ENCODE data around the gene HYI.

DNA sequence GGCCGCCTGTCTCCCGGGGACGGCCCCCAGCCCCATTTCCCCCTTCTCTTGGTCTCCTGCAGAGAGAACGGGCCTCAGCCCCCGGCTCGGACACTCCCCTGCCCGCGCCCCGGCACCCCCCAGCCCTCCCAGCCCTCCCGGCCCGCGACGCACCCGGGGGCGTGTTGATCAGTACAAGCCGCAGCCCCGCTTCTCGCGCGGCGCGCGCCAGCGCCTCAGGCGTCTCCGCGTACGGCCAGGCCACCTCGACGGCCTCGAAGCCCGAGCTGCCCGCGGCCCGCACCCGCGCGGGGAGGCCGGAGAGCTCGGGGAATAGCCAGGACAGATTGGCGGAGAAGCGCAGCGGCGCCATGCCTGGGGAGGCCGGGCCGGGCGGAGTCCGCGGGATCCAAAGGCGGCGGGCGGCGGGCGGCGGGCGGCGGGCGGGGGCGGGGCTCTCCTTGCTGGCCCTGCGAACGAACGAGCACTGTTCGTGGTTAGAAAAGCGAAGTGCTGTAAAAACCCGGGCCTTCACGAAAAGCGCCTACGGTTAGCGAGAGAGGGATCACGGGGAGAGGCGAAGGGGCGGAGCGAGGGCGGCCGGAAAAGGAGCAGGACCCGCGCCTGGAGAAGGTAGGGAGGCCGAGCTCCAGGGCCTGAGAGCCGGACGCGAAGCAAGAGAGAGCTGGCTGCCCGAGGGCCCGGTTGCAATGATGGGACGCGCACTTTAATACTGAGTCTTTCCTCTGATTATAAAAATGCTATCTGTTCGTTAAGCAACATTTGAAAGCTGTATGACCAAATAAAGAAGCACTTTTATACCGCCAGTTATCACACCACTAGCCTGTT, at the start of gene HYI:
- no peak for TF ChIP-seq TCF12 (IDR thresholded peaks at IDR 0.05; ENCODE audit: low read depth)
- TF ChIP-seq ZBTB7A (IDR thresholded peaks at IDR 0.05; ENCODE audit: low read depth) = 0 out of 2 replicates have a peak, but pooled peaks have one; percentile 52
- no peak for TF ChIP-seq YY1 (IDR thresholded peaks at IDR 0.05; ENCODE audit: low read depth)

Measured in Ishikawa (cell line).